Activated naive CD8-positive, alpha-beta T cell treated with anti-CD3 and anti-CD28 coated beads for 36 hours (primary cell): ENCODE data around the gene KIRREL1. TPM values are rescaled to one million over a fixed set of nuclear protein-coding genes. Genes with fewer than 3 reads are reported as not detected.

ENCODE experiments used
- DNase-seq: peaks from one replicate; pipeline ENCODE4 v3.0.0; 2021
- H3K27ac Mint-ChIP-seq: one replicate; pipeline ENCODE4 v1.8.0; 2022; ENCODE audit warnings: mild to moderate bottlenecking, moderate library complexity, mixed read lengths
- H3K27me3 Mint-ChIP-seq: one replicate; pipeline ENCODE4 v1.8.0; 2022; ENCODE audit warnings: mild to moderate bottlenecking, mixed read lengths
- H3K36me3 Mint-ChIP-seq: one replicate; pipeline ENCODE4 v1.8.0; 2021; ENCODE audit warnings: mild to moderate bottlenecking, mixed read lengths
- H3K4me1 Mint-ChIP-seq: one replicate; pipeline ENCODE4 v1.8.0; 2021; ENCODE audit warnings: mixed read lengths
- H3K4me3 Mint-ChIP-seq: one replicate; pipeline ENCODE4 v1.8.0; 2022; ENCODE audit warnings: mild to moderate bottlenecking, moderate library complexity, mixed read lengths
- H3K9me3 Mint-ChIP-seq: one replicate; pipeline ENCODE4 v1.8.0; 2022; ENCODE audit warnings: mixed read lengths
- total RNA-seq, 2 experiments: library from RNA; stranded (reverse); gene quantifications; one replicate each; pipeline ENCODE4 v1.2.3, GENCODE V29; 2021

KIRREL1 gene
- total RNA-seq, 2 experiments from 2014 or later: 0.10 to 0.16 TPM

DNA sequence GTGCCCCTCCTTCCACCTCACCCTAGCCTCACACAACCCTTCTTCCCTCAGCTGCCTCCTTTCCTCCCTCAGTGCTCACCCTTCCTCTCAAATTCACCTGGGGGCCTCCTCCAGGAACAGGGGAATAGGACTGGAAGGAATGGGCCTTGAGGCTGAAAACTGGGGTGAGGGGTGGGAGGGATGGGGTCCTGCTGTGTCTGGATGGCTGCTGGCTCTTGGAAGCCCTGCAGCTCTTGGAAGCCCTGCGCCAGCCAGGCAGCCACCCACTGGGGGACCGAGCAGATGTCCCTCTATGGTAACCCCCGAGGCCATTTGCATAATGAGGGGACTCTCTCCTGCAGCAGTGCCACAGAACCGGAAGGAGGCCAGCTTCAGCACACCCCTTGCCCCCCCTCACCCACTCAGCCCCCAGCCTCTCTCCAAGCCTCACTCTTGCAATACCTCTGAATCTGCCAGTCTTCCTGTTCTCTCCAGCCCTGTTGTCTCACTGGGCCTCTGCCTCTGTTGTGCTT, 85.2 kb downstream of the KIRREL1 start:
- Mint-ChIP-seq H3K27ac (no peak overlapping the region), H3K4me1 (no peaks in the 10 kb centered on the region), H3K36me3 (no peaks in the 10 kb centered on the region), H3K27me3 (no peaks in the 10 kb centered on the region), H3K4me3 (no peak overlapping the region), H3K9me3 (no peaks in the 10 kb centered on the region)
- DNase-seq: no peak

- Mint-ChIP-seq H3K9me3 (no peaks in the 10 kb centered on the region), H3K36me3 (no peaks in the 10 kb centered on the region), H3K4me3 (no peak overlapping the region), H3K27ac (no peak overlapping the region), H3K27me3 (no peaks in the 10 kb centered on the region), H3K4me1 (no peaks in the 10 kb centered on the region)
- DNase-seq: no peak
Observed at GRCh38 chr1:158080066-158080465, 86.6 kb downstream of the KIRREL1 start.

DNA sequence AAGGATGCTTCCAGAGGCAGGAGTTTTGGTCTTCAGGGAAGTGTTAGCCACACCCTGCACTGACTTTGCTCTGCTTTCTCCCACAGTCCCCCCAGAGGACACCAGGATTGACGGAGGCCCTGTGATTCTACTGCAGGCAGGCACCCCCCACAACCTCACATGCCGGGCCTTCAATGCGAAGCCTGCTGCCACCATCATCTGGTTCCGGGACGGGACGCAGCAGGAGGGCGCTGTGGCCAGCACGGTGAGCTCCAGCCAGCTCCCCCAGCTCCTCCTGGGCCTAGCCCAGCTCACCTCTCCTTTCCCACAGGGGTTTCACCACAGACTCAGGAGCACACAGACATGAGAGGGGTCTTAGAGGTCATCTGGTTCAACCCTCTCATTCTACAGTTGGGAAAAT, 90.9 kb downstream of the KIRREL1 start:
- H3K27ac Mint-ChIP-seq: no peak overlapping the region
- DNase-seq: no peak
- no peaks in the 10 kb centered on the region for H3K9me3 Mint-ChIP-seq
- no peaks in the 10 kb centered on the region for H3K36me3 Mint-ChIP-seq
- no peak overlapping the region for H3K4me3 Mint-ChIP-seq
- peaks cover 7% of the 10 kb centered on the region for H3K27me3 Mint-ChIP-seq
- no peaks in the 10 kb centered on the region for H3K4me1 Mint-ChIP-seq

- Mint-ChIP-seq H3K27ac (no peak overlapping the region), H3K36me3 (no peaks in the 10 kb centered on the region), H3K4me3 (no peak overlapping the region), H3K9me3 (no peaks in the 10 kb centered on the region), H3K27me3 (peaks cover 7% of the 10 kb centered on the region), H3K4me1 (no peaks in the 10 kb centered on the region)
- DNase-seq: no peak
Observed at GRCh38 chr1:158084747-158085146, 91.3 kb downstream of the KIRREL1 start.

- peaks cover 7% of the 10 kb centered on the region for H3K27me3 Mint-ChIP-seq
- no peaks in the 10 kb centered on the region for H3K36me3 Mint-ChIP-seq
- no peaks in the 10 kb centered on the region for H3K4me1 Mint-ChIP-seq
- no peak overlapping the region for H3K4me3 Mint-ChIP-seq
- H3K9me3 Mint-ChIP-seq: no peaks in the 10 kb centered on the region
- no peak overlapping the region for H3K27ac Mint-ChIP-seq
- DNase-seq: peak; percentile 28
Observed at GRCh38 chr1:158087320-158087927, 94.0 kb downstream of the KIRREL1 start.

GRCh38 chr1:158089476-158089875, 96.0 kb downstream of the KIRREL1 start:
- no peak overlapping the region for H3K27ac Mint-ChIP-seq
- H3K36me3 Mint-ChIP-seq: no peaks in the 10 kb centered on the region
- H3K4me3 Mint-ChIP-seq: no peak overlapping the region
- DNase-seq: no peak
- H3K9me3 Mint-ChIP-seq: no peaks in the 10 kb centered on the region
- peaks cover 7% of the 10 kb centered on the region for H3K27me3 Mint-ChIP-seq
- no peaks in the 10 kb centered on the region for H3K4me1 Mint-ChIP-seq

GRCh38 chr1:158089925-158090637, 96.6 kb downstream of the KIRREL1 start:
- no peak for DNase-seq
- no peaks in the 10 kb centered on the region for H3K9me3 Mint-ChIP-seq
- no peaks in the 10 kb centered on the region for H3K36me3 Mint-ChIP-seq
- H3K4me3 Mint-ChIP-seq: no peak overlapping the region
- peaks cover 7% of the 10 kb centered on the region for H3K27me3 Mint-ChIP-seq
- H3K4me1 Mint-ChIP-seq: no peaks in the 10 kb centered on the region
- no peak overlapping the region for H3K27ac Mint-ChIP-seq

- DNase-seq: no peak
- Mint-ChIP-seq H3K4me1 (no peaks in the 10 kb centered on the region), H3K9me3 (no peaks in the 10 kb centered on the region), H3K36me3 (no peaks in the 10 kb centered on the region), H3K27ac (no peak overlapping the region), H3K27me3 (no peaks in the 10 kb centered on the region), H3K4me3 (no peak overlapping the region)
Observed at GRCh38 chr1:158093376-158093775, 99.9 kb downstream of the KIRREL1 start.

DNA sequence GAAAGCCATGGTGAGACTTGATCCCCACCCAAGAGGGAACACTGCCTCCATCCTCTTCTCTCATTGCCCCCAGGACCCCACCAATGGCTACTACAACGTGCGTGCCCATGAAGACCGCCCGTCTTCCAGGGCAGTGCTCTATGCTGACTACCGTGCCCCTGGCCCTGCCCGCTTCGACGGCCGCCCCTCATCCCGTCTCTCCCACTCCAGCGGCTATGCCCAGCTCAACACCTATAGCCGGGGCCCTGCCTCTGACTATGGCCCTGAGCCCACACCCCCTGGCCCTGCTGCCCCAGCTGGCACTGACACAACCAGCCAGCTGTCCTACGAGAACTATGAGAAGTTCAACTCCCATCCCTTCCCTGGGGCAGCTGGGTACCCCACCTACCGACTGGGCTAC, 101.1 kb downstream of the KIRREL1 start:
- Mint-ChIP-seq H3K4me1 (no peaks in the 10 kb centered on the region), H3K36me3 (no peaks in the 10 kb centered on the region), H3K9me3 (no peaks in the 10 kb centered on the region), H3K4me3 (no peak overlapping the region), H3K27me3 (no peaks in the 10 kb centered on the region), H3K27ac (no peak overlapping the region)
- no peak for DNase-seq

GRCh38 chr1:158095737-158096335, 102.4 kb downstream of the KIRREL1 start:
- Mint-ChIP-seq H3K4me1 (no peaks in the 10 kb centered on the region), H3K36me3 (no peaks in the 10 kb centered on the region), H3K9me3 (no peaks in the 10 kb centered on the region), H3K27me3 (no peaks in the 10 kb centered on the region), H3K4me3 (no peak overlapping the region), H3K27ac (no peak overlapping the region)
- peak; percentile 12 for DNase-seq

DNA sequence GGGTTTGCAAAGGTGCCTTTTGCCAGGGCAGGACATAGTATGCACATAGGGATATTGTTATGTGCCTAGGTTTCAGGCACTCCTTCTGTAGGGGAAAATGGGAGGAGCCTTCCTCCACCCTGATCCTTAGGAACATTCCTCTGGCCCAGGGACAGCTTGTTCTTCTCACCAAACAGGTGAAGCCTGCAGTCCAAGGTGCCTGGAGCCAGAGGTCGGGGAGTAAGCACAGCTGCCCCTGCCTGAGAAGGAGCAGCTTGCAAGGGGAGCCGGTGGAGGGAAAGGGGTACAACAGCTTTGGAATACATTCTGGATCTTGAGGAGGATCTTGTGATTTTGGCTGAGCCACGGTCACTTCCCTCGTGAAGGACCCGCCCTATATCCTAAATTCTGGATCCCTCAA, 104.8 kb downstream of the KIRREL1 start:
- H3K9me3 Mint-ChIP-seq: no peaks in the 10 kb centered on the region
- no peak for DNase-seq
- no peak overlapping the region for H3K4me3 Mint-ChIP-seq
- H3K4me1 Mint-ChIP-seq: peaks cover 10% of the 10 kb centered on the region
- H3K36me3 Mint-ChIP-seq: no peaks in the 10 kb centered on the region
- H3K27me3 Mint-ChIP-seq: no peaks in the 10 kb centered on the region
- no peak overlapping the region for H3K27ac Mint-ChIP-seq

- H3K36me3 Mint-ChIP-seq: no peaks in the 10 kb centered on the region
- no peaks in the 10 kb centered on the region for H3K27me3 Mint-ChIP-seq
- no peak overlapping the region for H3K4me3 Mint-ChIP-seq
- no peak overlapping the region for H3K27ac Mint-ChIP-seq
- peaks cover 10% of the 10 kb centered on the region for H3K4me1 Mint-ChIP-seq
- no peak for DNase-seq
- H3K9me3 Mint-ChIP-seq: no peaks in the 10 kb centered on the region
Observed at GRCh38 chr1:158099185-158099584, 105.7 kb downstream of the KIRREL1 start.

DNA sequence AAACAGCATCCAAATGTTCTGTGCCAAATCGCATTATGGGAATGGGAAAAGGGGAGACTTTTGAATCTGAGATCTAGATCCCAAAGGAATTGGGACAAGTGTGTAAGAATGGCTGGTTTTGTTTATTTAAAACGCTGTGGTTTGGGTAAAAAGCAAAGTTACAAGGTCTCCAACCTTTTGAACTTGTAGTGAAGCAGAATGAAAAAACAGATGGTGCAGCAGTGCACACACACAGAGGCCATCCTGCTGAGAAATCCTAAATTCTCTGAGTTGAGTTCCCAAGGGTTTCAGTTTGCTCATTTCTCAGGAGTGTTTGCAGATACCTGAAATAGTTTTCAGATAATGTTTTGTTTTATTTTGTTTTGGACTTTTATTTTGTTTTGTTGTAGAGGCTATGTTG, 107.1 kb downstream of the KIRREL1 start:
- Mint-ChIP-seq H3K9me3 (no peaks in the 10 kb centered on the region), H3K27ac (no peak overlapping the region), H3K4me3 (no peak overlapping the region), H3K27me3 (peaks cover 5% of the 10 kb centered on the region), H3K36me3 (no peaks in the 10 kb centered on the region), H3K4me1 (peaks cover 10% of the 10 kb centered on the region)
- DNase-seq: no peak

DNA sequence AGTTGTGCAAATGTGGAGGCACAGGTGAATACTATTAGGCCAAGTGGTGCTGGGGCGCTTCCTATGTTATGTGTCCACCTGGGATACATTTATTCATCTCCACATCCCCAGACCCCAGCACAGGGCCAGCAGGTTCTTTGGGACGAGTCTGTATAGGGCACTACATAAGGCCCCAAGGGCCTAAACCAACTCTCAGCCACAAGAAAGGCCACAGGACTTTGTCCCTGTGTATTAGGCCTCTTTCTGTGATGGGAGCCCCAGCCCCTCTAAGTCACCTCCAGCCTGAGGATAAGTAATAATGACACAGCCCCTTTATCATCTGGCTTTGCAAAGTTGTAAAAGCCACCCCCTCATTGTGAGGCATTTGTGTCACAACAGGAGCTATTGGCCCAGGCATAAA, 108.0 kb downstream of the KIRREL1 start:
- no peak overlapping the region for H3K27ac Mint-ChIP-seq

GRCh38 chr1:158101927-158102326, 108.5 kb downstream of the KIRREL1 start:
- Mint-ChIP-seq H3K4me1 (peaks cover 10% of the 10 kb centered on the region), H3K4me3 (no peak overlapping the region), H3K27ac (peak overlapping the region; percentile 2), H3K9me3 (no peaks in the 10 kb centered on the region), H3K36me3 (no peaks in the 10 kb centered on the region), H3K27me3 (peaks cover 14% of the 10 kb centered on the region)
- no peak for DNase-seq

More for the DNA sequence above, 108.0 kb downstream of the KIRREL1 start:
- Mint-ChIP-seq H3K27me3 (peaks cover 11% of the 10 kb centered on the region), H3K9me3 (no peaks in the 10 kb centered on the region), H3K4me1 (peaks cover 10% of the 10 kb centered on the region), H3K4me3 (no peak overlapping the region), H3K36me3 (no peaks in the 10 kb centered on the region)
- DNase-seq: no peak
